Ishikawa (cell line): ENCODE measurements around the gene EVA1A.

Experiments used
- CEBPB ChIP-seq: IDR thresholded peaks from 2 replicates; pipeline ENCODE4 v1.6.1; 2012
- CREB1 ChIP-seq: IDR thresholded peaks from 2 replicates; pipeline ENCODE4 v1.6.1; 2012; ENCODE audit warnings: low read depth
- EGR1 ChIP-seq: IDR thresholded peaks from 2 replicates; pipeline ENCODE4 v1.6.1; 2012
- EP300 ChIP-seq: IDR thresholded peaks from 2 replicates; pipeline ENCODE4 v1.6.1; 2012; ENCODE audit warnings: borderline replicate concordance
- FOXM1 ChIP-seq: IDR thresholded peaks from 2 replicates; pipeline ENCODE4 v1.6.1; 2012; ENCODE audit warnings: low read depth, borderline replicate concordance
- NFIC ChIP-seq: IDR thresholded peaks from 2 replicates; pipeline ENCODE4 v1.6.1; 2012
- RAD21 ChIP-seq: IDR thresholded peaks from 2 replicates; pipeline ENCODE4 v1.6.1; 2012; ENCODE audit warnings: low read depth
- REST ChIP-seq: IDR thresholded peaks from 2 replicates; pipeline ENCODE4 v1.6.1; 2012; ENCODE audit warnings: low read depth, mild to moderate bottlenecking
- TAF1 ChIP-seq: IDR thresholded peaks from 2 replicates; pipeline ENCODE4 v1.6.1; 2012; ENCODE audit warnings: low read depth, mild to moderate bottlenecking
- TCF12 ChIP-seq: IDR thresholded peaks from 2 replicates; pipeline ENCODE4 v1.6.1; 2012; ENCODE audit warnings: low read depth
- TEAD4 ChIP-seq: IDR thresholded peaks from 2 replicates; pipeline ENCODE4 v1.6.1; 2012
- YY1 ChIP-seq: IDR thresholded peaks from 2 replicates; pipeline ENCODE4 v1.6.1; 2012; ENCODE audit warnings: low read depth
- ZBTB7A ChIP-seq: IDR thresholded peaks from 2 replicates; pipeline ENCODE4 v1.6.1; 2012; ENCODE audit warnings: low read depth
- TF ChIP-seq, protein P1 (sequence below): IDR thresholded peaks from 2 replicates; pipeline ENCODE4 v1.6.1; 2012
- TF ChIP-seq, protein P2 (sequence below): IDR thresholded peaks from 2 replicates; pipeline ENCODE4 v1.6.1; 2012

EVA1A gene

DNA sequence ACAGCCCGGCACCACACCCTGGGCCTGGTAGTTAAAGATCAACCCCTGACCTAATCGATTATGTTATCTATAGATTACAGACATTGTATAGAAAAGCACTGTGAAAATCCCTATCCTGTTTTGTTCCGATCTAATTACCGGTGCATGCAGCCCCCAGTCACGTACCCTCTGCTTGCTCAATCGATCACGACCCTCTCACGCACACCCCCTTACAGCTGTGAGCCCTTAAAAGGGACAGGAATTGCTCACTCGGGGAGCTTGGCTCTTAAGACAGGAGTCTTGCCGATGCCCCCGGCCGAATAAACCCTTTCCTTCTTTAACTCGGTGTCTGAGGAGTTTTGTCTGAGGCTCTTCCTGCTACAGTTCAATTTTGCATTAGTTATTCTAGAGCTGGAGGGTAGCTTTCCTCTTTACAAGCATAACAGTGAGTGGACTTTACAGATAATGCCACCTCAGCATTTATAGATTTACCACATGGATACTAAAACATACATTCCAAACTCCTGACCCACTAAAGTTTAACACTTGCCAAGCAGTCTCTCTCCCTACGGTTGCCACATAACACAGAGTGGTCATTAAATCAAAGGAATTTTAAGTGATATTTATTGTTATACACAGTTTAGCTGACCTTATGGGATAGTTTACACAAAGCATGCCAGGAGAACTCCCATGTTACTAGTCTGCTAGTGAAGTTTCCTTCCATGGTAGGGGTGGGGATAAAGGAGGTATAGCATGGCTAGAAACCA, 101.0 kb downstream of the EVA1A start:
- TF ChIP-seq RAD21 (no peak), NFIC (no peak), YY1 (no peak), CEBPB (no peak), EGR1 (no peak)

- TF ChIP-seq REST = no peak
Measured at GRCh38 chr2:75458201-75458600, 102.5 kb downstream of the EVA1A start.

DNA sequence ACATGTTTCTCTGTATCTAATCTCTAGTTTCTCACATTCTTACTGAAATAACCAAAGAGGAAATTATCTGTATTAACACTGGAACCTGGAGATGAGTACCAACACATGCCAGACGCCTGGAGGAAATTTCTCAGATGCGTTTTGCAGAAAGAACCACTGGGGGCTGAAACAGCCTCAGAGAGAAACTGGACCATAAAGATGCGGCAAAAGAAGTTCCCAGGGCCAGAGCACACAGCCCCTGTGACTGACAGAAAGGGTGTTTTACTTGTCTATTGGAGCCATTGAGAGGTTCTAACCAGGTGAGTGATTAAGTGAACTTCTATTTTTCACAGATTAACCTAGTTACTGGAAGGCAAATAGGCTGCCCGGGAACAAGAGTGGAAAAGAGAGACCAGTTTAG, 103.9 kb downstream of the EVA1A start:
- TF ChIP-seq TCF12 (no peak), REST (no peak), NFIC (no peak), ZBTB7A (no peak), YY1 (no peak), FOXM1 (no peak), CEBPB (no peak)

- TF ChIP-seq TAF1 = no peak
- TF ChIP-seq RAD21 = no peak
- no peak for TF ChIP-seq EGR1
- TF ChIP-seq CREB1 = no peak
- TF ChIP-seq ZBTB7A = no peak
- TF ChIP-seq YY1 = no peak
- no peak for TF ChIP-seq NFIC
- TF ChIP-seq REST = no peak
Measured at GRCh38 chr2:75456111-75456510, 104.6 kb downstream of the EVA1A start.

DNA sequence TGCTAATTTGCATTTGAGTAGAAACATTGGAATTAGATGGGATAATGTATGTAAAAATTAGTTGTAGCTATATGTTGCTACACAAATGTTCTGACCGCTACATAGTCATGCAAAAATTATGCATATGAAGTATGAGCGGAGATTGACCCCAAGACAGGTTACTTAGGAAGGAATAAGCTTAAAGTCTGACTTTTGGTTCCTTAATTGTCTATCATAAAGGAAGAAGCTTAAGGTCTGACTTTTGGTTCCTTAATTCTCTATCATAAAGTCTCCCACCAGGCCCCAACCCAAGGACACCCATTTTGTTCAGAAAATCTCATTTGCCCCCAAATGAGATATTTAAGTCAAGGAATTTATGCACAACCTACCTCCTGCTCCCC, 106.5 kb downstream of the EVA1A start:
- TF ChIP-seq FOXM1 (no peak), NFIC (no peak), EP300 (no peak), TCF12 (no peak), CEBPB (no peak), TEAD4 (no peak), TAF1 (no peak), ZBTB7A (no peak), CREB1 (no peak), RAD21 (no peak), EGR1 (no peak), YY1 (no peak), REST (no peak)
- TF ChIP-seq, protein P1, sequence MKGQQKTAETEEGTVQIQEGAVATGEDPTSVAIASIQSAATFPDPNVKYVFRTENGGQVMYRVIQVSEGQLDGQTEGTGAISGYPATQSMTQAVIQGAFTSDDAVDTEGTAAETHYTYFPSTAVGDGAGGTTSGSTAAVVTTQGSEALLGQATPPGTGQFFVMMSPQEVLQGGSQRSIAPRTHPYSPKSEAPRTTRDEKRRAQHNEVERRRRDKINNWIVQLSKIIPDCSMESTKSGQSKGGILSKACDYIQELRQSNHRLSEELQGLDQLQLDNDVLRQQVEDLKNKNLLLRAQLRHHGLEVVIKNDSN = no peak
- TF ChIP-seq, protein P2, sequence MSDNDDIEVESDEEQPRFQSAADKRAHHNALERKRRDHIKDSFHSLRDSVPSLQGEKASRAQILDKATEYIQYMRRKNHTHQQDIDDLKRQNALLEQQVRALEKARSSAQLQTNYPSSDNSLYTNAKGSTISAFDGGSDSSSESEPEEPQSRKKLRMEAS = no peak
